Mesothelial cell of epicardium (in vitro differentiated cells): Measurements from ENCODE around the gene ATP8A1. TPM values are rescaled to one million over a fixed set of nuclear protein-coding genes. Genes with fewer than 3 reads are reported as not detected.

Experiments used
- DNase-seq, 2 experiments: peaks; one replicate each; pipeline ENCODE4 v3.0.0; 2021; ENCODE audit warnings: low spot score in 2 of 2; ENCODE audit not compliant: unreplicated experiment in 2 of 2
- H3K27ac Mint-ChIP-seq: 2 replicates; pipeline ENCODE4 v1.8.0; 2021; ENCODE audit warnings: mixed read lengths
- H3K27me3 Mint-ChIP-seq: 2 replicates; pipeline ENCODE4 v1.8.0; 2021; ENCODE audit warnings: low read depth, mixed read lengths
- H3K36me3 Mint-ChIP-seq: 2 replicates; pipeline ENCODE4 v1.8.0; 2021; ENCODE audit warnings: mixed read lengths
- H3K4me1 Mint-ChIP-seq: 2 replicates; pipeline ENCODE4 v1.8.0; 2021; ENCODE audit warnings: mixed read lengths
- H3K4me3 Mint-ChIP-seq: 2 replicates; pipeline ENCODE4 v1.8.0; 2021; ENCODE audit warnings: mild to moderate bottlenecking, moderate library complexity, mixed read lengths
- H3K9me3 Mint-ChIP-seq: 2 replicates; pipeline ENCODE4 v1.8.0; 2021; ENCODE audit warnings: mixed read lengths
- total RNA-seq: library from RNA; stranded (reverse); gene quantifications from 3 replicates; pipeline ENCODE4 v1.2.1, GENCODE V29; 2021
- TF ChIP-seq, protein P1 (sequence below): fragments of 200-600 bp; sonication (generic); IDR thresholded peaks from one replicate; pipeline ENCODE4 v1.5.0; 2021; ENCODE audit warnings: antibody characterized with exemption; ENCODE audit not compliant: unreplicated experiment

Gene ATP8A1
- total RNA-seq, 1 donor from 2014 or later, result 15.7 TPM

DNA sequence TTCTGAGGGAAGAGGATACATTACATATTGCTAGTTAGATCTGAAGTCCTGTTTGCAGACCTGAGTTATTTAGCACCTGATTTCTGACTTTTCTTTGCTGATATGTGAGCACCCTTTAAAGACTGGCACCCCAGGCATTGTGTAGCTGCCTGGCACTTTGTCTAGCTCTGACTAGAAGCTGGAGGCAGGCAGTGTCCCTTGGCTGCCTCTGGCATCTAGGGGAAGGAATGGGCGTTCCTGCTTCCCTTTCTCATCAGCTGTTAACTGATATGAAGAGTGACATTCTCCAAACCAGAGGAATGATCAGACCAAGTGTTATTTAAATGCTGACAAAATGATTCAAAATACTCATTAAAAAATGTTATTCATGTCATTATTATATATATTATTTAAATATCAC, 289.9 kb downstream of the ATP8A1 start:
- Mint-ChIP-seq H3K27me3 (peaks cover 15% of the 10 kb centered on the region), H3K27ac (no peak overlapping the region)

DNA sequence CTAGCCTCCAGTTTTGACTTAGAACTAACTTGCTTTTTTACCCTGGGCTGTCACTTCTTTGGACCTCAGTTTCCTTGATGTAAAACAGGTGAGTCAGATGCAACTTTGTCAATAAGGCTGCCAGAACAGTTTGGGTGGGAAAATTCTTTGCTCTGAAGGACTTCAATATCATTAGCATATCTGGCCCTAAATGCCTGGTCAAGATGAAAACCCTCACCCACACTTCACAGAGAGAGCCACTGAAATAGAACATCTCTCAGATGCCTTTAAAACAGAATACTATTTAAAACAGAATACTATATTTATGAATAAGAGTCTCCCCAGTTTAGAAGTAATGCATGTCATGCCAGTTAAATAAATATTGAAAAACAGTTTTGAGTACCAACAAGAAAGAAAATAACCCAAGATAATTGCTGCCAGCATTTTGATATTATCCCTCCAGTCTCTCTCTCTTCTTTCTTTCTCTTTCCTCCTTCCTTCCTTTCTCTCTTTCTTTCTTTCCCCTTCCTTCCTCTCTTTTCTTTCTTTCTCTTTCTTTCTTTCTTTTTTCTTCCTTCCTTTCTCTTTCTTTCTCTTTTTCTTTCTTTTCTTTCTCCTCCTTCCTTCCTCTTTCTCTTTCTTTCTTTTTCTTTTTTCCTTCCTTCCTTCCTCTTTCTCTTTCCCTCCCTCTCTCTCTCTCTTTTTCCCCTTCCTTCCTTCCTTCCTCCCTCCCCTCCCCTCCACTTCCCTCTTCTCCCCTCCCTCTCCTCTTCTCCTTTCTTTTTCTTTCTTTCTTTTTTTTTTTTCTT, 292.4 kb downstream of the ATP8A1 start:
- H3K4me1 Mint-ChIP-seq, result peaks cover 7% of the 10 kb centered on the region
- TF ChIP-seq, protein P1, sequence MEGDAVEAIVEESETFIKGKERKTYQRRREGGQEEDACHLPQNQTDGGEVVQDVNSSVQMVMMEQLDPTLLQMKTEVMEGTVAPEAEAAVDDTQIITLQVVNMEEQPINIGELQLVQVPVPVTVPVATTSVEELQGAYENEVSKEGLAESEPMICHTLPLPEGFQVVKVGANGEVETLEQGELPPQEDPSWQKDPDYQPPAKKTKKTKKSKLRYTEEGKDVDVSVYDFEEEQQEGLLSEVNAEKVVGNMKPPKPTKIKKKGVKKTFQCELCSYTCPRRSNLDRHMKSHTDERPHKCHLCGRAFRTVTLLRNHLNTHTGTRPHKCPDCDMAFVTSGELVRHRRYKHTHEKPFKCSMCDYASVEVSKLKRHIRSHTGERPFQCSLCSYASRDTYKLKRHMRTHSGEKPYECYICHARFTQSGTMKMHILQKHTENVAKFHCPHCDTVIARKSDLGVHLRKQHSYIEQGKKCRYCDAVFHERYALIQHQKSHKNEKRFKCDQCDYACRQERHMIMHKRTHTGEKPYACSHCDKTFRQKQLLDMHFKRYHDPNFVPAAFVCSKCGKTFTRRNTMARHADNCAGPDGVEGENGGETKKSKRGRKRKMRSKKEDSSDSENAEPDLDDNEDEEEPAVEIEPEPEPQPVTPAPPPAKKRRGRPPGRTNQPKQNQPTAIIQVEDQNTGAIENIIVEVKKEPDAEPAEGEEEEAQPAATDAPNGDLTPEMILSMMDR, result no peak
- H3K27ac Mint-ChIP-seq, result no peak overlapping the region
- H3K9me3 Mint-ChIP-seq, result no peaks in the 10 kb centered on the region
- H3K27me3 Mint-ChIP-seq, result peaks cover 23% of the 10 kb centered on the region
- no peaks in the 10 kb centered on the region for H3K36me3 Mint-ChIP-seq
- H3K4me3 Mint-ChIP-seq, result no peak overlapping the region
- DNase-seq, result no peak

More for the DNA sequence above, 289.9 kb downstream of the ATP8A1 start:
- H3K9me3 Mint-ChIP-seq, result no peaks in the 10 kb centered on the region
- no peak for DNase-seq
- H3K4me3 Mint-ChIP-seq, result no peak overlapping the region
- peaks cover 2% of the 10 kb centered on the region for H3K4me1 Mint-ChIP-seq
- TF ChIP-seq, protein P1, result no peak
- H3K36me3 Mint-ChIP-seq, result no peaks in the 10 kb centered on the region

DNA sequence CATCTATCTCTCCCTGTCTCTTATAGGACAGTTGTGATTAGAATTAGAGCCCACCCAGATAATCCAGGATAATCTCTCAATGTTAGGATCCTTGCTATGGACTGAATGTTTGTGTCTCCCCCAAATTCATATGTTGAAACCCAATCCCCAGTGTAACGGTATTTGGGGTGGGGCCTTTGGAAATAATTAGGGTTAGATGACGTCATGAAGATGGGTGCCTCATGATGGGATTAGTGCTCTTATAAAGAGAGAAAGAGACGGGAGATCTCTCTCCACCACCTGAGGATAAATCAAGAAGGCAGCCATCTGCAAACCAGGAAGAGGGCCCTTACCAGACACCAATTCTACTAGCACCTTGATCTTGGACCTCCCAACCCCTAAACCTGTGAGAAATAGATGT, 293.3 kb downstream of the ATP8A1 start:
- peaks cover 27% of the 10 kb centered on the region for H3K27me3 Mint-ChIP-seq

DNA sequence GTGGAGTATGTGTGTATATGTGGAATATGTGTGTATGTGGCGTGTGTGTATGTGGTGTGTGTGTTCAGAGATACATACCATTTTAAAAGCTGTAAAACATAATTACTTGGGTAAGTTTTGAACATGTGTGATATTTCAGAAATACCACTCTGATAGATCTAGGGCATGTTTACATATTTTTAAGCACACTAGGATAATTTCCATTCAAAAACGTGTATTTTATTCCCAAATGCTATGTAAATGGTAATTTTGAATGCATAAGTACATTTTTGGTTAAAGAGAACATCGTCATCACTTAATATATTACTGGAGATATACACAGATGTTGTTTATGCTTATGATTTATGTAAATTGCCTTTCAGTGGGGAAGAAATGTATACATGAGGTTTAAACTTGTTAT, 294.3 kb downstream of the ATP8A1 start:
- DNase-seq, result no peak
- TF ChIP-seq, protein P1, result no peak
- Mint-ChIP-seq H3K27ac (no peak overlapping the region), H3K27me3 (peaks cover 33% of the 10 kb centered on the region), H3K9me3 (no peaks in the 10 kb centered on the region), H3K4me1 (peaks cover 16% of the 10 kb centered on the region), H3K4me3 (no peak overlapping the region), H3K36me3 (no peaks in the 10 kb centered on the region)

More for the DNA sequence above, 293.3 kb downstream of the ATP8A1 start:
- no peaks in the 10 kb centered on the region for H3K9me3 Mint-ChIP-seq
- H3K4me3 Mint-ChIP-seq, result no peak overlapping the region
- DNase-seq, result no peak
- H3K4me1 Mint-ChIP-seq, result peaks cover 15% of the 10 kb centered on the region
- no peaks in the 10 kb centered on the region for H3K36me3 Mint-ChIP-seq
- TF ChIP-seq, protein P1, result no peak
- H3K27ac Mint-ChIP-seq, result no peak overlapping the region

DNA sequence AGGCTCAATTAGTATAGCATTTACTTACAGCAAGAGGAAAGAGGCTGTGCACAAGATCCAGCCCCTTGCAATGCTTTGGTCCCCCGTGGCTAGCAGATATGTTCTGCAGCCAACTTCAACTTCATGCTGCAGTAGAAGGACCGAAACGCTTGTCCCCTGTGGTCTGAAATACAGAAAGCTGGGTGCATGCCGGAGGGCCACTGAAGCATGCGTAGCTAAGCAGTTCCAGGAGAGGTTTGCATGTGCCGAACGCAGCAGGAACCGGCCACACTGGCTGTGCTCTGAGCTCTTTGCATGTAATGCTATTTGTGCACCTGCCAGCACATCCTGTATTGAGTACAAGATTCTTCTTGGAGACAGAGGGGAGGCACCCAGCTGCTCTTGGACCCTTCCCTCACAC, 295.4 kb downstream of the ATP8A1 start:
- H3K4me1 Mint-ChIP-seq, result peaks cover 16% of the 10 kb centered on the region
- H3K9me3 Mint-ChIP-seq, result no peaks in the 10 kb centered on the region
- peaks cover 35% of the 10 kb centered on the region for H3K27me3 Mint-ChIP-seq
- H3K4me3 Mint-ChIP-seq, result no peak overlapping the region
- TF ChIP-seq, protein P1, result no peak
- H3K27ac Mint-ChIP-seq, result no peak overlapping the region
- H3K36me3 Mint-ChIP-seq, result no peaks in the 10 kb centered on the region
- no peak for DNase-seq
